GM21737 (cell line): ENCODE measurements around the gene RNU1-3.
"Not testable (repeated sequence)": the region's sequence is repeated elsewhere in the genome, so short reads cannot be mapped to it uniquely, and the experiment has no call there.

Experiments
- ATAC-seq: cut with Tn5 transposase; IDR thresholded peaks from one replicate; pipeline ENCODE4 v1.9.1; 2021; ENCODE audit warnings: mild to moderate bottlenecking, moderate library complexity; ENCODE audit not compliant: unreplicated experiment

The RNU1-3 gene

DNA sequence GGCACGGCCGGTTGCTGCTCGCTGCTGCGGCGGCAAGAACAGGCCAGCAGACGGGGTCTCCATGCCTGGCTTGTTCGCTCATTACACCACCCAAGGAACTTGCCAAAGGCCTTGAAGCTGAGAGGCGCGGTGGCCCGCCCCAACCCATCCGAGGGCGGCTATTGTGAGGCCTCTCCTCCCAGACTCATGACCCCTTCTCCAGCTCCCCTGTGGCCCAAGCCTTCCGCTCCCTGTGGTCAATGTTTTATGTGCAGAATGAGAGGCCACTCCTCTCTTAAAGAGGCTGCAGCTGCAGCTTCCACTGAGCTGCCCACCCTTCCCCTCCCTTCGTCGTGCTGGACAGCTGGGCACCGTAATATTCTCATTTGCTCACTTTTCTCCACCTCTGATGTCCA is 27.6 kb upstream of the RNU1-3 start:
- ATAC-seq = not testable (repeated sequence)

DNA sequence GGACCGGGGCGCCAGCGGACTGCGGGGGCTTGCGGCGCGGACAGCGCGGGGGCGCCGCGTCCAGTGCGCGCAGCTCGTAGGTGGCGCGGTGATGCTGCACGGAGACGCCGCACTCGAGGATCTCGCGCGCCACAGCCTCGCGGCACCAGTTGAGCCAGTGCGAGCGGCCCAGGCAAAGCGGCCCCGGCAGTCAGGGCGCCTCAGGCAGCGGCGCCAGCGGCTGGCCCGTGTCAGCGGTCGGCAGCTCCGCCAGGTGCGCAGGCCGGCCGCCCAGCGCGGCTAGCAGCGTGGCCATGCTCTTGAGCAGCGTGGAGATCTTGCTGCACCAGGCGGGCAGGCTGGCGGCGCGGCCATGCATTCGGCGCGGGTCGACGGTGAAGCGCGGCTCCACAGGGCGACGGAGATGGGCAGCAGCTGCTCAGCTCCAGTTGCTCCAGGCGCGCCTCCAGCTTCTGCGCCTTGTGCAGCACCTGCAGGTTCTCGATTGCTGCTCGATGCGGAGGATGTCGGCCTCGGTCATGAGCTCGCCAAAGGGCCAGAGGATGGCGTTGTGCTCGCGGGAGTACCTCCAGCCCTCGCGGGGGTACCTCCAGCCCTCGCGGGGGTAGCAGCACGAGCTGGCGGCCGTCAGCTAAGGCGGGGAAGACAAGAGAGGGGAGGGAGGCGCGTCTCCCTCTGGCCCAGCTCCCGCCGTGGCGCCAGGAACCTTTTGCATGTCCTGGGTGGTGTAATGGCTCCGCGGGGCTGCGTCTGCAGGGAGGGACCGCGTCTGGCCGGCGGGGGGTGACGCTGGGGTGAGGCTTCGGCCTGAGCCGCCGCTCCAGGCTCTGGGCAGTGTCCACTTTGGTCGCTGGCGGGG is 26.9 kb upstream of the RNU1-3 start:
- ATAC-seq = not testable (repeated sequence)

DNA sequence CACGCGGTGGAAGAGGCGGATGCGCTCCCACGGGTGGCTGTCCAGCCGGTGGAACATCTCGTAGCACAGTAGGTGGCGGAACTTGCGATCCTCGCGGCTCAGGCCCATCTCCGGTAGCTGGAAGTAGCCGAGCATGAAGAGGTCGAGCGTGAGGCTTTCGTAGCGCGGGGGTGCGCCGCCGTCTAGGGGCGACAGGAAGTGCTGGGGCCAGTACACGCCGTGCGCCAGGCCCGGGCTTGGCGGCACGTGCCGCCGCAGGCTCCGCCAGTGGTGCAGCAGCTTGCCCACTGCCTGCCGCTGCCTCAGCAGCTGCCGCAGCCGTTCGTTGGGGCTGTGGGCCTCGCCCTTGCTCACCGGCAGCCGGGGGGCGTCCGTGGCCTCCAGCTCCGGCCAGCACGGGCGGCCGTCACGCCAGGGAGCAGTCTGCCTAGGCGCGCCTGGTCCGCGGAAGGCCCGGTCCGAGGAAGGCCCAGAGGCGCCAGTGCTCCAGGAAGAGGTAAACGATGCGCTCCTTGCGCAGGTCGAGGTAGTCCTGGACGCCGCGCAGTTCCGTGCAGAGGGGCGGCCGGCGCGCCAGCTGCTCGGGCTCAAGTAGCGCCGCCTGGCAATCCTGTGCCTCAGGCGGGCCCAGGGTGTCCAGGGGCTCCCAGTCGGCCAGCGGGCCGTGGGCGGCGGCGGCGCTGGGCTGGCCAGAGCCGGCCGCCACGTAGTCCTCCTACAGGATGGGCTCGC is 26.1 kb upstream of the RNU1-3 start:
- ATAC-seq = not testable (repeated sequence)

DNA sequence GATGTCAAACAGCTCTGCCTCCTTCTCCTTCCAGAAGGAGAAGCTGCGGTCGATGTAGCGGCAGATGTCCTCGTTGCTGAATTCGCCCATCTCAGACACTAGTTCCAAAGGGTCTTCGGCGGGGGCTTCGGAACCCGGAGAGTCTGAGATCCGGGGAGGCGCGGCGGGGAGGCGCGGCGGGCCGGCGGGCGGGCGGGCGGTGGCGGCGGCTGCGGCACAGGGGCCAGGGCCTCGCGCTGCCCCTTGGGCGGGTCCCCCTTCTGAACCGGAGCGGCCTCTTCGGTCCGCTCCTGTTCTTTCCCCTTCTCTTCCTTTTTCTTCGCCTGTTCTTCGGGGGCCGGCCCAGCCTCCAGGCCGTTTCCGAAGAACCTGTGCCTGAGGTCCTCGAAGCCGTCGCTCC is 25.5 kb upstream of the RNU1-3 start:
- ATAC-seq = not testable (repeated sequence)

DNA sequence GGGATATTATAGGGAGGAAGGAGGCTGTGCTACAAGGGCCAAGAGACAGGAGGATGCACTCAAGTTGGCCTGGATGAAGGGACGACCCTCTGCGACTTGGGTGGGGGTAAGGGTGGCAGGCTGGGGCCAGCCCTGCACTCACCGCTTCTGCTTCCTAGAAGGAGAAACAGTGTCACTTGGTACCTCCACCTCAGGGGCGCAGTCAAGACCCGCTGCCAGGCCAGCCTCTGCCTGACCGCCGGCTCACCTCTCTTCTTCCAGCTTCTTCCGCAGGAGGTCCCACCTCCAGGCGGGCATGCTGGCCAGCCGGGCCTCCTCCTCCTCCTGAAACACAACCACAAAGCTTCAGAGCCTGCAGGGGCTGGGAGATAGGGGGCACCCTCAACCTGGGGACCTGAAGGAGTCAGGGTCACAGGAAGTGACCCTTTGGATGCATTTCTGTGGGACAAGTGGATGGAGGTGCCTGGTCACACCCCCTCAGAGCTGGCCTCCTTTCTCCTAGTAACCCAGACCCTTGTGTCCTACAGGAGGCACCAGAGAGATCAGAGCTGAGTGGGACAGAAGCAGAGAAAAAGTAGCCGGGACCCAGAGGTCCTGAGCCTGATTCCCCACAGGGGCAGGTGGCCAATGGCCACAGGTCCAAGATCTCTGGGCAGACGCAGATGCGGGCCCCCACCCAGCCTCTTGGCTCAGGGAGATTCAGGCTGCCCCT is 24.4 kb upstream of the RNU1-3 start:
- not testable (repeated sequence) for ATAC-seq

DNA sequence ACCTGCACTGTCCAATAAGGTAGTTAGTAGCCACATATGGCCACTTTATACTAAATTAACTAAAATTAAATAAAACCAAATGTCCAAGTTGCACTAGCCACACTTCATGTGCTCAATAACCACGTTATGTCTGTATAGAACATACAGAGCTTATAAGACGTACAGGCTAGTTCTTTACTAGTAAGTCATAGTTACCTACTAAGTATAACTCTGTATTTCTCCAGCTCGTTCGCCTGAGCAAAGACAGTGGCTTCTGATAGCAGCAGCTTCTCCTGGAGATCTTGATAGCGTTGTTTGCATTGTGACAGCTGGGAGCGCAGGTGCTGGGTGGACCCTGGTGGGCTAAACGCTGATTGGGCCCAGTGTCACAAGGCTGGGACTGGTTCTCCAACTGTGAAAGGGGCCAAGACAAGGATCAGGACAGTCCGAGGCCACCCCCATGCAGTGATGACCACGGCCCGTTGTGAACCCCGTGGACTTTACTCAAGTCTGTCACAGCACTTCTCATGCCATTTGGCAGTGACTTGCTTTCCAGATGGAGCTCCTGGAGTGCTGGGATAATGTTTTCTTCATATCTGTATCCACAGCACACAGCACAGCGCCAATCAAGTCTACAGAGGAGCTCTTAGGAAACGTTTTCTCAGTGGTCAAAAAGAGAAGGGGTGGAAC is 20.5 kb upstream of the RNU1-3 start:
- ATAC-seq = not testable (repeated sequence)

DNA sequence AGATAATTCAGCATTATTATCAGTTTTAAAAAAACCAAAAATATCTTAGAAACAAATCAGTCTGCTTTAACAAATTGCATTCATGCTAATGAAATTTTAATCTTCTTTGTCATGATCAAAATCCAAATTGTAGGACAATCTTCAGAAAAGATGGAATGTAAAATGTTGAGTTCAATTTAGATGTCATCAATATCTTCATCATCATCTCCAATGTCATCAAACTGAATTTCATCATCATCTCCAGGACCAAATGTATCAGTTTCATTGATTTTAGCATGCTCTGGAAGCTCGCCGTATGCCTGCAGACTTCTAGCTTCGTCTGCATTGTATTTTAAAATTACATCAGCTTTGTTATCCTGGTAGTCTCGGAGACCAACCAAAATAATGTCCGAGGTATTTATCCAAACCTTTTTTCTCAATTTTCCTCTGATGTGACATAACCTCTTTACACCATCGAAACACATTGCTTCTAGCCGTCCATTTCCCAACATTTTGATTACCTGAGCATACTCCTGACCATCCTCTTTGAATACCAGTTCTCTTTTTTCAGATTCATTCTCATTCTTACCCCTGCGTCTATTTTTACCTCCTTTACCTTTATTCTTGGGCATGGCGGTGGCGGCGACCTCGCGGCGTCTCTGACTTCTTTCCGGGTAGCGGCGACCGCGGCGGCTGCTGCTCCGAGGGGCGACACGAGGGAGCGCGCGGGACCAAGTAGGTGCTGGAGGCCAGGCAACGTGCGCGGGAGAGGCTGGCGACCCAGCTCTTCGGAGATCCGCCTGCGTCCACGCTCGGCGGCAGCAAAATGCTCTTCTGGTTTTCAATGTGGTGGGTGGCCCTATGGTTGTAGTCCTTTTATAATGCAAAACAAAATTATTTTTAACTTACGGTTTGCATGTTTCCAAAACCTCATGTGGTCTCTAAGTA is 19.0 kb upstream of the RNU1-3 start:
- not testable (repeated sequence) for ATAC-seq

DNA sequence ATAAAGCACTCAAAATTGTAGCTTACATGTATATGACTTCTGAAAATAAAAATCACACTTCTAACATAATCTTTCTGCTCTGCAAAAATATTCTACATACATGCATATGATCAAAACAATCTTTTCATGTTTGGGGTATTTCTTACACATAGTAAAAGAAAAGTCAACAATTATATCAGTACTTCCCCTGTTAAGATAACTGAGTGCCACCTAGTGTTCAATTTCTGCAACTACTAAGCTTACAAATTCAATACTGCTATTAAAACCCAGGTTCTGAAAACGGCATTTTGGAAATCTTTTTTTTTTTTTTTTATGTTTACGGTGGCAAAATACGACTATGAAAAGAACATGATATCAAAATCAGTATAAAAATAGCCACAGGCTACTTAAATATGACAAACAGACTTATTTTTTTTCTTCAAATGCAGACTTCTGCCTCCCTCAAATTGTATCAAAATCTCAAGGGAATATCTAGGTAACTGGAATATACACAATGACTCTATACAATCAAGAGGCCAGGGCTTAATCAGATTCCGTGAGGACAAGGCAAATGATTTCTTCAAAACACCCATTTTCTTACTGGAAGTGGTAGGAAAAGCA is 18.1 kb upstream of the RNU1-3 start:
- ATAC-seq = not testable (repeated sequence)

DNA sequence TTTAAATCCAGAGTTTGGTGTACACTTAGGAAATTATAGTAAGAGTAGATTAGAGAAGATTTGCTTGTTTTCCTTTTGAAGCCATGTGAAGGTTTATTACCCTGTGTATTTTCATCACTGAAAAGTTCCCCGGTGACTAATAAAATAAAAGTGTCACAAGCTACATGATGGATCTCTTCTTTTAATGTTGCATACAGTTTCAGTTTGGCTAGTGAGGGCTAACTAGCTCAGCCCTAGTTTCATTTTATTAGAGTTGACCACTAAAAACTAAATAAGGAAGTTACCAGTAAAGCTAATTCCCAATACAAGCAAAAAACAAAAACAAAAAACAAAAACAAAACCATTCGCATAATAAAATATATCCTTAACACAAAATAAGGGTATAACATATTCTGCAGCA is 17.4 kb upstream of the RNU1-3 start:
- not testable (repeated sequence) for ATAC-seq

DNA sequence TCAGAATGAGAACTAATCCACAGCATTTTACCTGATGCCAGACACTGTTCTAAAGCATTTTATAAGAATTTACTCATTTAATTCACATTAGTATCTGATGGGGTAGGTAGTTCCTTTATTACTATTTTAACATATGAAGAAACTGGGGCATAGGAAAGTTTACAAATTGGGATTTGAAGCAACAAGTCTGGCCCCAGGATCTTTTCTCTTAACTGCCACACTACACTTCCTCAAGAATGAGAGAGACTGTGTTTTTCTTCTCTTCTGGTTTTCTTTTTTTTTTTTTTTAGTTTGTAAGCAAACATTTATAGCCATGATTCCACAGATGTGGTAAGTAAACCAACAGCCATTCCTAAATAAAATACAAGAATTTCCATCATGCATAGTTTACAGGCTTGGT is 16.1 kb upstream of the RNU1-3 start:
- ATAC-seq = not testable (repeated sequence)

DNA sequence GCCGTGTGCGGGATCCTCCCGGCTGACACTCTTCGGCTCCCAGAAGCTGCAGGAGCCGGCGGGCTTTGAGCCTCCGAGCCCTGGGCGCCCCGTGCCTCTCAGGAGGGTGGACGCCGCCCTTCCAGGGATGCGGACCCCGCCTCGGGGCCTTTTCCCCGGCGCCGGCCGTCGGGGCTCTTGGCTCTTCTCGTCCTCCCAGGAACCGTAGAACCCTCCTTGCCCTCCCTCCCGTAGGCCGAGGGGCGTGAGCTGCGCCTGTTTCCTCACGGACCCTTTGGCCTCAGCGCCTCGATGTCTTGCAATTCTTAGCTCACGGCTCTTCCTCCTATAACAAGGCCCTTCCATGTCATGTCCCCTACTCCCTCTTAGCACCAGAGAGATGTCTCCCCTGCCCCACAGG is 13.6 kb upstream of the RNU1-3 start:
- not testable (repeated sequence) for ATAC-seq

DNA sequence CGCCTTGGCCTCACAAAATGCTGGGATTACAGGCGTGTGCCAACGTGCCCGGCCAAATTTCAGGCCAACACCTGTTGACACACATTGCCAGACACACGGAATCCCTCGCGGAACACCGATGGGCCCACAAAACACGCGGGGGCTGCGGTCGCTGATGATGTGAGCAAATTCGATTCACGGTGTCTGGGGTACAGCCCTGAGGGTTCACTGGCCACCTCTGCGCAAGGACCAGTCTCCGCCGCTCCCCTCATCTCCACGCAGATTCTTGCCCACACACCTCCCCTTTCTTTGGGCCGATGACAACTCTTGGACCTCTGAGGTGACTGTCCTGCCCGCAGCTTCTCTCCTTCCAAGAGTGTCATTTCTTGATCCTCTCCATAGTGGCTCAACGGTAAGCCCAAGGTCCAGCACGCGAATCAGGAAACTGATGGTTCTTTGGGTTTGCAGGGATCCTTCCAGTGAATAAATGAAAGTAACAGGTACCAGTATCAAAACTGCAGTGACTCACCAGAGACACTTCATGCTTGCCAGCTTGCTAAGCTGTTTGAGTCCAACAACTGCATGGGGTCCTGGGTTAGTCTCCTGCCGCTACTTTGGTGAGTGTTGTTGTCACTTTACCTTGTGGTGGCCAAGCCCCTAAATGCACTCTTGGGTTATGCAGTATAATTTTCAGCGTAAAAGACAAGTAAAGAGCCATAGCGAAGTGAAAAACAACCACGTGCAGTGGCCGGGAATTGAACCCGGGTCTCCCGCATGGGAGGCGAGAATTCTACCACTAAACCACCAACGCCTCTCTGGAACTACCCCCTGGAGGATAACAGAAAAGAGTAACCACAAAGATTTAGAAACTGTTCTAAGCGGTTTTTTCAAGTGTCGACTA is 11.0 kb upstream of the RNU1-3 start:
- no peak for ATAC-seq

DNA sequence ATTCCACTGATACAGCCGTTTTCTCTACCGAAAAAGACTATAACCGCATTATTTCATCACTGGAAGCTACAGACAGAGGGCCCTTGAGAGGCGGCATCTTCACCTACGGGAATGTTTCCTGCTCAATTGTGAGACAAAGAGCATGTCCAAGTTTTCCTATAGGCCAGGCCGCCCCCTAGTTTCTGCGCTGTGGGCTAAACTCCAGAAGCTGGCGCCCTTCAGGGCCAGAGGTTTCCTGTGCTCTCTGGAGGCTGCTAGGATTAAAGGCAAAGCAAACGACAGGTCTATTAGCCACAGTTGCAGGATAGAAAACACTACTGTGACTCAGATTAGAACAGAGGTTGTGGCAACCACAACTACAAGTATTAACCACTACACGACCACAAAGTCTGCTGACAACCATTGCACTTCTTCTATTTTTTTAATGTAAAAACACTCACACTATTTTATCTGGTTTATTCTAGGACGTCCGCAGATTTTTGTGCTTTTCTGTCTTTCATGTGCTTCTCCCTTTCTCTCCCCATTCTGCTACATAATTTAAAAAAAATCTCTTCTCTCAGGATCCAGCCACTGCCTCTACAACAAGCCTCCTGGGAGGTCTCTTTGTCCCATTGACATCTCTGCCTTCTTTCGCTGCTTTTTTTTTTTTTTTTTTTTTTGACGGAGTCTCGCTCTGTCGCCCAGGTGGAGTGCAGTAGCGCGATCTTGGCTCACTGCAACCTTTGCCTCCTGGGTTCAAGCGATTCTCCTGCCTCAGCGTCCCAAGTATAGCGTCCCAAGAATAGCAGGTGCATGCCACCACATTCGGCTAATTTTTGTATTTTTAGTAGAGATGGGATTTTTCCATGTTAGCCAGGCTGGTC is 10.1 kb upstream of the RNU1-3 start:
- ATAC-seq = not testable (repeated sequence)

DNA sequence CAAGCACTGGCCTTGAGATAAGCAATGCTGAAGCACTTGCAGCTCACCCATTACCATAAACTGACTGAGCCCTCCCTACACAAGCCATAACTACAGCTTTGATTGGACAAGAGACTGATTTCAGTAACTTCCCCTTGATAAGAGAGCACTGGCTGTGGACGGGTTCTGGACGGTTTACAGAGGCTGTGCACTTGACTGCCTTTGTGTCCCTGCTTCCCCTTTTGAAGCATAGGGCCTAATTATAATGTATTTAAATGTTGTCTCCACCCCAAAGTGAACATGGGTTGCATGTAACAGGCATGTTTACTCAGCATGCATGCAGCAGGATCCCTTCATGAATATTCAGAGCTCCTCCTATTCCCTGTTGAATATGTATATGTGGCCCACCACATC is 8.4 kb upstream of the RNU1-3 start:
- not testable (repeated sequence) for ATAC-seq

DNA sequence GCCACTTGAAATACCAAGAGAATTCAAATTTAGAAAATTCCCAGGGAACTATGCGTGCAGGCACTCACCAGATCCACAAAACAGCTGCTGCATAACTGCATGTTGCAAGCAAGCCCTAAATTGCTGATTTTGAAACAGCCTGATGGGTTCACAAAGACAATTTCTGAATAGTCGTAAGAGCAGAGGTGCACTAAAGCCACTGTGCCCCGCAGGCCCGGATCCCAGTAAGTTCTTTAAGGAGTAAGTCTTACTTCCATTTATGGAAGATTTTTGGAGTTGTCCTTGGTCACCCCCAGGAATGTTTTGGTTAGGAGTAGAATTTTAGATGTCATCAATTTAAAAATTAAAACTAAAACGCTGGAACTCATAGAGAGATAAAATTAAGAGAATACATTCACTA is 7.2 kb upstream of the RNU1-3 start:
- not testable (repeated sequence) for ATAC-seq

DNA sequence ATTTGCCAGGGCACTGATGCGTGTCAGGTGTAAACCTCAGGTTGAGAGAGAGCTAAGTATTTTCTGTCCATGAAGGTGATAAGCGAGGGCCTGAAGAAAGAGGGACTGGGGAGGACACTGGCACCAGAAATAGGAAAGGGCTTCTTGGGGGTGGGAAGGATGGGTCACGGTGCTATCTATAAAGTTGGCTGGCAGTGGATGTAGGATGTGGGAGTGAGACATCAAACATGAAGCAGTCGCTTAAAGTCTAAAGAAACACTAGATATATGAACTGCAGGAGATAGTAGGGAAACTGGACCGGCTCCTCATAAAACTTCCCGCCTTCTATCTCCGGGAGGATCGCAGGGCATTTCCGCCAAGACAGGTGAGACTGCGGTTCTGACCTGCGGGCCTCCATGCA is 912 bp downstream of the RNU1-3 start:
- ATAC-seq = not testable (repeated sequence)

DNA sequence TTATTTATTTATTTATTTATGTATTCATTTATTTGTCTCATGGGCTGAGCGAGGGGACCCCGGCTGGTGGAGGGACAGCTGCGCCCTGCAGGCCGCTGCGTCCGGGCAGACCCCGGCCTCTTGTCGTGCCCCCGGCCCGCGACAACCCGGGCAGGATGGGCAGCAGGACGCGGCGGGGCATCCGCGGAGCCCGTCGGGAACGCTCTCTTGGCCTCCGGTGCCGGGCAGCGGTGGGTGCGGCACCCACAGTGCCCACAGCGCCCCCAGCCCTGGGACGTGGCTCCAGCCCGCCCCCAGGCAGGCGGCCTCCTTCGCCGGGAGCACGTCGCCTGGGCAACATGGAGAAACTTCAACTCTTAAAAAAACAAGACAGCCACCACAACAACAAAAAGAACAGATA is 8.5 kb downstream of the RNU1-3 start:
- ATAC-seq = not testable (repeated sequence)
